HCT116 (cell line): ENCODE data around the gene TRIM24. TPM values are rescaled to one million over a fixed set of nuclear protein-coding genes. Genes with fewer than 3 reads are reported as not detected.

ENCODE experiments used
- ATAC-seq: fragments of 200-7000 bp; cut with Tn5 transposase; 2 replicates; pipeline ENCODE4 v1.9.1; 2020; ENCODE audit warnings: mild to moderate bottlenecking, moderate library complexity
- BruUV-seq: library from RNA; stranded (reverse); fragments of 400-500 nt; replicated peaks from 2 replicates; lab custom pipeline; 2021; lab: Mats Ljungman, UMichigan
- CTCF ChIA-PET: fragments of 300-600 bp; sonication (Branson Sonifier 250); formaldehyde crosslinking; loops from one replicate; lab custom pipeline; 2021; ENCODE audit warnings: antibody characterized with exemption; lab: Charles Lee
- POLR2A ChIA-PET: fragments of 300-600, 350-600 bp; sonication (Branson Sonifier 250); formaldehyde crosslinking; loops from one replicate; lab custom pipeline; 2021; ENCODE audit warnings: antibody characterized with exemption; lab: Charles Lee
- RAD21 ChIA-PET, 2 experiments: fragments of 300-600 bp; sonication (Branson Sonifier 250); formaldehyde crosslinking; loops; one replicate each; lab custom pipeline; 2023; ENCODE audit warnings: low total read pairs in 2 of 2; ENCODE audit not compliant: uncharacterized antibody in 2 of 2, unreplicated experiment in 2 of 2, low non-redundant PET in 1 of 2; lab: Charles Lee
- DNase-seq: peaks from one replicate; pipeline ENCODE4 v3.0.0-alpha.2; 2010; ENCODE audit warnings: low read depth, low spot score
- H2AFZ ChIP-seq: fragments of 200-600 bp; shearing (Covaris generic), sonication (generic); 2 replicates; pipeline ENCODE4 v1.6.1; 2017; ENCODE audit warnings: low read depth, mixed run types, mixed read lengths, antibody characterized with exemption, low read length; ENCODE audit not compliant: poor library complexity, severe bottlenecking
- H3K27ac ChIP-seq: 2 replicates; pipeline ENCODE4 v1.5.1; 2012; ENCODE audit warnings: low read depth, low read length
- H3K27me3 ChIP-seq: fragments of 200-600 bp; sonication (generic); 2 replicates; pipeline ENCODE4 v1.6.1; 2016; ENCODE audit warnings: mixed run types, low read length, mixed read lengths; ENCODE audit not compliant: insufficient read depth
- H3K36me3 ChIP-seq, 2 experiments: fragments of 200-500 bp in 1 of 2; fragments of 200-600 bp in 1 of 2; sonication (Bioruptor generic) in 1 of 2; sonication (generic) in 1 of 2; 2 replicates each; pipeline versions ENCODE4 v1.5.1 to v1.6.1; 2014 to 2016; ENCODE audit warnings: low read length in 2 of 2, inconsistent platforms in 1 of 2, mixed read lengths in 1 of 2, mixed run types in 1 of 2; ENCODE audit not compliant: insufficient read depth in 2 of 2, control insufficient read depth in 1 of 2
- H3K4me1 ChIP-seq, 2 experiments: fragments of 200-600 bp in 1 of 2; sonication (generic) in 1 of 2; 2 replicates each; pipeline versions ENCODE4 v1.5.1 to v1.6.1; 2012 to 2017; ENCODE audit warnings: low read length in 2 of 2, inconsistent platforms in 1 of 2, mild to moderate bottlenecking in 1 of 2, mixed read lengths in 1 of 2, mixed run types in 1 of 2, moderate library complexity in 1 of 2; ENCODE audit not compliant: insufficient read depth in 2 of 2, control insufficient read depth in 1 of 2
- H3K4me2 ChIP-seq: fragments of 200-600 bp; sonication (generic); 2 replicates; pipeline ENCODE4 v1.6.1; 2017; ENCODE audit warnings: mixed run types, low read length, mixed read lengths
- H3K4me3 ChIP-seq, 2 experiments: fragments of 200-600 bp in 1 of 2; sonication (generic) in 1 of 2; replicated peaks in 1 of 2; 2 replicates each; pipeline ENCODE4 v1.5.1; 2011 to 2016; ENCODE audit warnings: low read length in 2 of 2, control low read depth in 1 of 2, low read depth in 1 of 2, mild to moderate bottlenecking in 1 of 2, mixed read lengths in 1 of 2, mixed run types in 1 of 2
- H3K79me2 ChIP-seq: fragments of 200-600 bp; sonication (generic); 2 replicates; pipeline ENCODE4 v1.6.1; 2017; ENCODE audit warnings: mild to moderate bottlenecking, mixed run types, low read length, moderate library complexity, mixed read lengths; ENCODE audit not compliant: insufficient read depth
- H3K9ac ChIP-seq: fragments of 200-600 bp; sonication (generic); 2 replicates; pipeline ENCODE4 v1.6.1; 2016; ENCODE audit warnings: low read length, mixed read lengths
- H3K9me2 ChIP-seq: fragments of 200-600 bp; sonication (generic), shearing (Covaris generic); 2 replicates; pipeline ENCODE4 v1.6.1; 2017; ENCODE audit warnings: mixed run types, mild to moderate bottlenecking, moderate library complexity; ENCODE audit not compliant: insufficient read depth
- H3K9me3 ChIP-seq, 2 experiments: fragments of 200-500 bp in 1 of 2; fragments of 200-600 bp in 1 of 2; sonication (Bioruptor generic) in 1 of 2; sonication (generic) in 1 of 2; 2 replicates each; pipeline ENCODE4 v1.6.1; 2014 to 2017; ENCODE audit warnings: low read length in 2 of 2, mixed read lengths in 2 of 2, inconsistent platforms in 1 of 2, low read depth in 1 of 2, mild to moderate bottlenecking in 1 of 2, mixed run types in 1 of 2, moderate library complexity in 1 of 2; ENCODE audit not compliant: control insufficient read depth in 1 of 2, insufficient read depth in 1 of 2
- H4K20me1 ChIP-seq: fragments of 200-600 bp; sonication (generic), shearing (Covaris generic); 2 replicates; pipeline ENCODE4 v1.6.1; 2017; ENCODE audit warnings: mixed run types, mild to moderate bottlenecking, moderate library complexity; ENCODE audit not compliant: insufficient read depth
- CBX3 ChIP-seq: IDR thresholded peaks from 2 replicates; pipeline ENCODE4 v1.6.1; 2012; ENCODE audit warnings: low read depth
- CEBPB ChIP-seq: IDR thresholded peaks from 2 replicates; pipeline ENCODE4 v1.6.1; 2012; ENCODE audit warnings: low read depth
- EGR1 ChIP-seq: IDR thresholded peaks from 2 replicates; pipeline ENCODE4 v1.6.1; 2012; ENCODE audit warnings: low read depth
- ELF1 ChIP-seq: IDR thresholded peaks from 2 replicates; pipeline ENCODE4 v1.6.1; 2012; ENCODE audit warnings: low read depth, borderline replicate concordance
- EZH2 ChIP-seq: fragments of 200-600 bp; sonication (generic); IDR thresholded peaks from 2 replicates; pipeline ENCODE4 v1.6.1; 2017; ENCODE audit warnings: antibody characterized with exemption, mixed run types
- FOSL1 ChIP-seq: IDR thresholded peaks from 2 replicates; pipeline ENCODE4 v1.6.1; 2012; ENCODE audit warnings: low read depth
- POLR2A ChIP-seq: IDR thresholded peaks from 2 replicates; pipeline ENCODE4 v1.7.0; 2011; ENCODE audit warnings: borderline replicate concordance; ENCODE audit not compliant: insufficient read depth, insufficient read length; ENCODE audit errors: extremely low read depth
- SIN3A ChIP-seq: IDR thresholded peaks from 2 replicates; pipeline ENCODE4 v1.6.1; 2012; ENCODE audit warnings: low read depth
- intact Hi-C: fragments of 100-400 bp; cut with micrococcal nuclease; formaldehyde crosslinking; loops from 2 replicates; pipeline ENCODE4 v1.10.0; 2022
- total RNA-seq: library from RNA; stranded (reverse); gene quantifications from one replicate; pipeline ENCODE4 v1.2.1, GENCODE V29; 2021; ENCODE audit not compliant: unreplicated experiment
- TF ChIP-seq, protein P1 (sequence below), 3 experiments: fragments of 200-600 bp in 1 of 3; sonication (generic) in 1 of 3; IDR thresholded peaks in 2 of 3; conservative IDR thresholded peaks in 1 of 3; 2 replicates each; pipeline ENCODE4 v1.5.1; 2012 to 2017; ENCODE audit warnings: low read depth in 2 of 3, low read length in 2 of 3, antibody characterized with exemption in 1 of 3, borderline replicate concordance in 1 of 3, control low read depth in 1 of 3, mild to moderate bottlenecking in 1 of 3, mixed read lengths in 1 of 3, mixed run types in 1 of 3, moderate library complexity in 1 of 3; ENCODE audit not compliant: insufficient read depth in 1 of 3
- TF ChIP-seq, protein P2 (sequence below): IDR thresholded peaks from 2 replicates; pipeline ENCODE4 v1.6.1; 2012; ENCODE audit warnings: low read depth
- TF ChIP-seq, protein P3 (sequence below): IDR thresholded peaks from 2 replicates; pipeline ENCODE4 v1.6.1; 2012

Gene TRIM24
- total RNA-seq, 1 experiment from 2014 or later, result 12.8 TPM

DNA sequence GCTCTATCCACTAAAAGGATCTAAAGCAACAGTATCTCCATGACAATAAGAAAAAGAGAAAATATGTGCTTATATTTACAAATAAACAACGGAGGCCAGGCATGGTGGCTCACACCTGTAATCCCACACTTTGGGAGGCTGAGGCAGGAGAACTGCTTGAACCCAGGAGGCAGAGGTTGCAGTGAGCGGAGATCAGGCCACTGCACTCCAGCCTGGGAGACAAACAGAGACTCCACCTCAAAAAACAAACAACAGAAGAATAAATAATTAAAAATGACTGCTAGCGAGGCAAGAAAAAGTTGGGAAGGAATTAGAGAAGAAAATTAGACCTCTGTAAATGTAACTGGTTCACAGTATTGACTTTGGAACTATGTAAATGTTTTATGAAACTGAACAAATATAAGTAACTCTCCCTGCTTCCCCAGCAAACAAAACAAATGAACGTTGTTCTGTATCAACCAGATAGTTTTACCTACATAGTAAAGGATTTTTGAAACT lies 17.1 kb downstream of the TRIM24 start:
- no peak overlapping the region for H3K4me2 ChIP-seq
- no peak overlapping the region for H3K27ac ChIP-seq
- no peaks in the 10 kb centered on the region for H3K9me2 ChIP-seq
- intact Hi-C loops, result no loop called here
- BruUV-seq, result no TSS peak
- H3K27me3 ChIP-seq, result no peaks in the 10 kb centered on the region
- no peak overlapping the region for H2AFZ ChIP-seq
- H3K79me2 ChIP-seq, result peaks cover 28% of the 10 kb centered on the region; the same call in 1 of the 2 replicates
- ATAC-seq (no peak), DNase-seq (no peak)
- TF ChIP-seq EZH2 (no peak), CBX3 (no peak), FOSL1 (no peak), EGR1 (no peak), SIN3A (no peak), CEBPB (no peak)
- TF ChIP-seq, protein P1, sequence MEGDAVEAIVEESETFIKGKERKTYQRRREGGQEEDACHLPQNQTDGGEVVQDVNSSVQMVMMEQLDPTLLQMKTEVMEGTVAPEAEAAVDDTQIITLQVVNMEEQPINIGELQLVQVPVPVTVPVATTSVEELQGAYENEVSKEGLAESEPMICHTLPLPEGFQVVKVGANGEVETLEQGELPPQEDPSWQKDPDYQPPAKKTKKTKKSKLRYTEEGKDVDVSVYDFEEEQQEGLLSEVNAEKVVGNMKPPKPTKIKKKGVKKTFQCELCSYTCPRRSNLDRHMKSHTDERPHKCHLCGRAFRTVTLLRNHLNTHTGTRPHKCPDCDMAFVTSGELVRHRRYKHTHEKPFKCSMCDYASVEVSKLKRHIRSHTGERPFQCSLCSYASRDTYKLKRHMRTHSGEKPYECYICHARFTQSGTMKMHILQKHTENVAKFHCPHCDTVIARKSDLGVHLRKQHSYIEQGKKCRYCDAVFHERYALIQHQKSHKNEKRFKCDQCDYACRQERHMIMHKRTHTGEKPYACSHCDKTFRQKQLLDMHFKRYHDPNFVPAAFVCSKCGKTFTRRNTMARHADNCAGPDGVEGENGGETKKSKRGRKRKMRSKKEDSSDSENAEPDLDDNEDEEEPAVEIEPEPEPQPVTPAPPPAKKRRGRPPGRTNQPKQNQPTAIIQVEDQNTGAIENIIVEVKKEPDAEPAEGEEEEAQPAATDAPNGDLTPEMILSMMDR (IDR thresholded peaks at IDR 0.05 in 2 of 3, conservative IDR thresholded peaks at IDR 0.05 in 1 of 3; ENCODE audit: borderline replicate concordance in 1 of 3, insufficient read depth in 1 of 3, low read depth in 2 of 3, low read length in 2 of 3), result no peak
- H3K36me3 ChIP-seq, result no peaks in the 10 kb centered on the region
- ChIA-PET CTCF (no interaction called here), POLR2A (no interaction called here), RAD21 (no interaction called here)
- no peaks in the 10 kb centered on the region for H3K9me3 ChIP-seq
- H4K20me1 ChIP-seq, result no peaks in the 10 kb centered on the region
- H3K4me3 ChIP-seq, result no peak overlapping the region
- no peaks in the 10 kb centered on the region for H3K4me1 ChIP-seq
- H3K9ac ChIP-seq, result no peak overlapping the region

DNA sequence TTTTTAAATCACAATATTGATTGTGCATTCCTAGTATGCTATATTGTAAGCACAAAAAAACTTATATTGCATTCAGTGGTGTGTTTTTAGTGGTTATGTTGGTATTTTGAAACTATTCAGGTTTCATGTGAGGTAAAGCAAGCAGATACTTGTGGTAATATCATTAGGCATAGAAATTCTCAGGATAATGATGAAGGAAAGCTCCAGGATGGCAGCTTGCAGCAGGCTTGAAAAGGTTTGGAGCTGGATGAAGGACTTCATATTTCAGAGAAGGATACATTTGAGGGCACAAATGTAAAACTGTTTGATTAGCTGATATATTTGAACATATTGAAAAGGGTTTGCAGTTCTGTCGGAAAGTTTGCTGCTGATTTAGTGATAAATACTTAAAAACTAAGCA lies 17.5 kb downstream of the TRIM24 start:
- H3K27me3 ChIP-seq, result no peaks in the 10 kb centered on the region
- no peak overlapping the region for H3K9ac ChIP-seq
- no peaks in the 10 kb centered on the region for H3K9me2 ChIP-seq
- ChIA-PET RAD21 (no interaction called here), POLR2A (no interaction called here), CTCF (no interaction called here)
- intact Hi-C loops, result no loop called here
- H3K4me2 ChIP-seq, result no peak overlapping the region
- BruUV-seq, result no TSS peak
- no peak overlapping the region for H3K27ac ChIP-seq
- no peaks in the 10 kb centered on the region for H3K36me3 ChIP-seq
- no peak for TF ChIP-seq ELF1
- TF ChIP-seq, protein P2, sequence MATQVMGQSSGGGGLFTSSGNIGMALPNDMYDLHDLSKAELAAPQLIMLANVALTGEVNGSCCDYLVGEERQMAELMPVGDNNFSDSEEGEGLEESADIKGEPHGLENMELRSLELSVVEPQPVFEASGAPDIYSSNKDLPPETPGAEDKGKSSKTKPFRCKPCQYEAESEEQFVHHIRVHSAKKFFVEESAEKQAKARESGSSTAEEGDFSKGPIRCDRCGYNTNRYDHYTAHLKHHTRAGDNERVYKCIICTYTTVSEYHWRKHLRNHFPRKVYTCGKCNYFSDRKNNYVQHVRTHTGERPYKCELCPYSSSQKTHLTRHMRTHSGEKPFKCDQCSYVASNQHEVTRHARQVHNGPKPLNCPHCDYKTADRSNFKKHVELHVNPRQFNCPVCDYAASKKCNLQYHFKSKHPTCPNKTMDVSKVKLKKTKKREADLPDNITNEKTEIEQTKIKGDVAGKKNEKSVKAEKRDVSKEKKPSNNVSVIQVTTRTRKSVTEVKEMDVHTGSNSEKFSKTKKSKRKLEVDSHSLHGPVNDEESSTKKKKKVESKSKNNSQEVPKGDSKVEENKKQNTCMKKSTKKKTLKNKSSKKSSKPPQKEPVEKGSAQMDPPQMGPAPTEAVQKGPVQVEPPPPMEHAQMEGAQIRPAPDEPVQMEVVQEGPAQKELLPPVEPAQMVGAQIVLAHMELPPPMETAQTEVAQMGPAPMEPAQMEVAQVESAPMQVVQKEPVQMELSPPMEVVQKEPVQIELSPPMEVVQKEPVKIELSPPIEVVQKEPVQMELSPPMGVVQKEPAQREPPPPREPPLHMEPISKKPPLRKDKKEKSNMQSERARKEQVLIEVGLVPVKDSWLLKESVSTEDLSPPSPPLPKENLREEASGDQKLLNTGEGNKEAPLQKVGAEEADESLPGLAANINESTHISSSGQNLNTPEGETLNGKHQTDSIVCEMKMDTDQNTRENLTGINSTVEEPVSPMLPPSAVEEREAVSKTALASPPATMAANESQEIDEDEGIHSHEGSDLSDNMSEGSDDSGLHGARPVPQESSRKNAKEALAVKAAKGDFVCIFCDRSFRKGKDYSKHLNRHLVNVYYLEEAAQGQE, result no peak
- no peak for TF ChIP-seq POLR2A
- TF ChIP-seq CBX3, result no peak
- TF ChIP-seq EZH2, result no peak
- TF ChIP-seq, protein P1 (IDR thresholded peaks at IDR 0.05 in 2 of 3, conservative IDR thresholded peaks at IDR 0.05 in 1 of 3; ENCODE audit: borderline replicate concordance in 1 of 3, insufficient read depth in 1 of 3, low read depth in 2 of 3, low read length in 2 of 3), result no peak
- TF ChIP-seq, protein P3, sequence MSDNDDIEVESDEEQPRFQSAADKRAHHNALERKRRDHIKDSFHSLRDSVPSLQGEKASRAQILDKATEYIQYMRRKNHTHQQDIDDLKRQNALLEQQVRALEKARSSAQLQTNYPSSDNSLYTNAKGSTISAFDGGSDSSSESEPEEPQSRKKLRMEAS, result no peak
- no peak for TF ChIP-seq FOSL1
- H3K79me2 ChIP-seq, result peaks cover 28% of the 10 kb centered on the region; the same call in 1 of the 2 replicates
- H3K9me3 ChIP-seq, result no peaks in the 10 kb centered on the region
- H3K4me3 ChIP-seq, result no peak overlapping the region
- H4K20me1 ChIP-seq, result no peaks in the 10 kb centered on the region
- DNase-seq (no peak), ATAC-seq (no peak)
- H3K4me1 ChIP-seq, result no peaks in the 10 kb centered on the region
- no peak overlapping the region for H2AFZ ChIP-seq
